DMS53 treated with DMSO at 0.1 percent for 48 hours (cell line): ENCODE data around the gene ZNF281.
"Not testable (repeated sequence)": the region's sequence is repeated elsewhere in the genome, so short reads cannot be mapped to it uniquely, and the experiment has no call there.

Experiments
- DNase-seq: peaks from one replicate; lab custom pipeline; 2025; ENCODE audit not compliant: unreplicated experiment; lab: John Stamatoyannopoulos, UW

ZNF281 gene

DNA sequence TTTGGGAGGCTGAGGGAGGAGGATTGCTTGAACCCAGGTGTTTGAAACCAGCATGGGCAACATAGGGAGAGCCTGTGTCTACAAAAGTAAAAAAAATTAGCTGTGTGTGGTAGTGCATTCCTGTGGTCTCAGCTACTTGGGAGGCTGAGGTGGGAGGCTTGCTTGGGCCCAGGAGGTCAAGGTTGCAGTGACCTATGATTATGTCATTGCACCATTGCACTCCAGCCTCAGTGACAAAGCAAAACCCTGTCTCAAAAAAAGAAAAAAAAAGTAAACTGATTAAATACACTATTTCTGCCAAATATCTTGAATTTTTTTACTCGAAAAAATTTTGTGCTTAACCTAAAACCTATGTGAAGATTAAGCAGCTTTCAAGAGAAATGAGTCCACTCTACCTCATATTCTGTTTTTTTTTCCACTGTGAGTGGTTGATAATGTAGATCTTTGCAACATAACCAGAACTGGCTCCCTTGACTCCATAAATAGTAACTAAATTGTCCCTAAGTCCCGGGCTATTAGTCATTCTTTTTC is 19.4 kb upstream of the ZNF281 start:
- DNase-seq, result no peak

DNA sequence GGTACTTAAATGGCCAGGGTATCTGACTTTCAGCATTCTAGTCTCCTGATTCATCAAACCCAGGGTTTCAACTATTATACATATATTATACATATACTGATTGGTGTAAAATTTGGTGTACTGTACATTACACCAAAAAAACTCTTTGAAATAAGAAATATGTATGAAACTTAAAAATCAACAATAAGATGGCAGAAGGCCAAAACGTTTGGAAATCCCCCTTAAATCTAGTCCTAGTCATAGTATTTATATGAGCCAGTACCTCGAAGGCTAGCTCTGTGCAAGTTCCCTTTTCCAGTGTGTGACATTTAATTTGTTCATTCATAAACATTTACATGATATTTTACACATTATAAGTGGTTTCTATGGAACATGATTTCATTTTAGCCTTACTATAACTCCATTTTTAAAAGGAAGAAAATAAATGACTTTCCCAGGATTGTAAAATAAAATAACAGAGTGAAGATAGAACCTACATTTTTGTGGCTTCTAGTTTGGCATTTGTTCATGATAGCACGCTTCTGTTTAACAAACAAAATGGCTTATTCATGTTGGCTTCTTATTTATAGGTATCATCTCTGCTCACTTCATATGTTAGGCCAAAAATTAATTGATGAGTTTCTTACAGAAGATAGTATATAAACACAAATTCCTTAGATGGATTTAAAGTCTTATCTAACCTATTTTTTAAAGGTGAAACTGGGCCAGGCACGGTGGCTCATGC is 18.8 kb upstream of the ZNF281 start:
- no peak for DNase-seq

DNA sequence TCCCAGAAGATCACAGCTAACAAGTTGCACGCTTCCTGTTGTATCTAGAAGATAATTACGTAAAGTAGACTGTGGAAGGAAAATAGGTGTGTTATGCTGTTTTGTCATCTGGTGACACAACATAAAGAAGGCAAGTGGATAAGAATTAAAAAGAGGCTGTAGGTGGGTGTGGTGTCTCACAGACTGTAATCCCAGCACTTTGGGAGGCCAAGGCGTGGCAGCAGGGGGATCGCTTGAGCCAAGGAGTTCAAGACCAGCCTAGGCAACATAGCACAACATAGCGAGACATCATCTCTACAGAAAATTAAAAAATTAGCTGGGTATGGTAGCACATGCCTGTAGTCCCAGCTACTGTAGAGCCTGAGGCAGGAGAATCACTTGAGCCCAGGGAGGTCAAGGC is 17.9 kb upstream of the ZNF281 start:
- no peak for DNase-seq

DNA sequence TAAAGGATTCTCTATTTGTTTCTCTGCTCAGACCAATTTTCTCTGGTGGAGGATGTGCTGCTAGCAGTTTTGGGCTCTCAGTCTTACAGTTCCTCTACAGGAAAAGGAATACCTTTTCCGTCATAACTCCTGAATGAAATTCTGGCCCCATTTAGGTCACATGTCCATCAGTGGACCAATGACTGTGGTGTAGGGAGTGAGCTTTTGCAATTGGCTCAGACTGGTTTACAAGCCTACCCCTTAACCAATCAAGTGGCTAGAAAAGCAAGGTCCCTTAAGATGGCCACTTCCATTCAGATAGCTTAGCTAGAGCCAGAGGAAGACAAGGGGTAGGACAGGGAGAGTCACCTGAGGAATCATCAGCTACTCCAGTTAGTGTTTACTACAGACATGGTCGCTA is 16.4 kb upstream of the ZNF281 start:
- no peak for DNase-seq

DNA sequence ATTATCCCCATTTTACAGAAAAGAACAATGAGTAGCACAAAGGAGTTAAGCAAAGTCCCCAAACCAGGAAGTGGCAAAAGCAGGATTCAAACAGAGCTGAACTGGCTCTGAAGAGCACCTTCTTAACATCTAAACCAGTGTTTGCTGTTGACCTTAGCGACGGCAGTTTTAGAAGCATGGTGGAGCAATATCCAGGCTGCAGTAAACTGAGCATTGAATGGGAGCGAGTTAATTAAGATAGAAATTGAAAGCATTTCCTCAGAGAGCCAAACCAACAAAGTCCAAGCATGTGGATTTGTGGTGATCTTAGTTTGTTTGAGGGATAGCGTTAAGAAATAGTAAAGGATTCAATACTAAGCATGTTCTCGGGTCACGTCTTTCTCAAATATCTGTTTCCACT is 13.4 kb upstream of the ZNF281 start:
- no peak for DNase-seq

DNA sequence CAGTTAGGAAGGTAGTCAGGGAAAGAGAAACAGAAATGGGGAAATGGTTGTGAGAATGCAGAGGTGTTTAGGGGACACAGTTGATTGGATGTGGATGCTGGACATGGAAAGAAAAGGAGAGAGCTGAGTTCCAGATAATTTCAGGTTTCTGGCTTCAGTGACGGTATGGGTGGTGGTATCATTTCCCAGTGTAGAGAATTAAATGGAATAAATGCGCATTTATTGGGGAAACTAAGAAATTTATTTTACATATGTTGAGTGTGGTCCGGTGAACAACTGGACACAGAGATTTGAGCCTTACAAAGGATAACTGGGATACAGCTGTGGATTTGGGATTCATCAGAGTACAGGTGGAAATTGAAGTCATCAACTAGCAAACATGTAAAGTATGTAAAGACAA is 12.4 kb upstream of the ZNF281 start:
- DNase-seq, result no peak

DNA sequence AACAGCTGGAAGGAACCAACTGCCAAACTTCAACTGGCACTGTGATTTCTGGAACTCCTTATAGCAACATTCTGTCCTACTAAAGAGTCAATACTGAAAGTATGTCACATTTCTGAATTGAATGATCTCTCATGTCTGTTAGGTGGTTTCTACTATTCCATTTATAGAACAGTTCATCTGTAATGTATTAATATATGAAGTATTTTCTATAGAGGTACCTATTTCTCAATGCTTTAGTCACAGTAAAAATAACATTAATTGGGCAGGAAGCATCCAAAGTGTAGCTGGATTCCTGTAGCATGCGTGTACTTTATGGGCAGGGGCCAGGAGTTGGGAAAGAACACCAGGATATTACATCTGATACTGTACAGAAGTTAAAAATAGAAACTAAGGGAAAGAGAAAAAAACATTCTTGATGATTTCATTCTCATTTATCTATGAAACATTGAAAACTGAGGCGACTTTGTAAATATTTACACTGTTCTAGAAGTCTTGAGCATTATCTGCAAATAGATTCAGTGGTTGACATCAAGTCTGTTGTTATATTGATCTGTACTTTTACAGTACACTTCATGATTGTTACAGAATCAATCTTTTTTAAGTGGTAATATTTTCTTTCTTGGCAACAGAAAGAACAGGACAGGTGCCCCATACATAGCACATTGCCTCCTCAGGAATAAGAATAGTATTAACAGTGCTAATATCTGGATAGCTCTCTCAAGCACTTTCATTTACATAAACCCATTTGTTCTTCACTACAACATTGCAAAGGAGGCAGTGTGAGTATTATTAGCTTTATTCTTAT is 6.2 kb upstream of the ZNF281 start:
- DNase-seq, result peak; percentile 85

DNA sequence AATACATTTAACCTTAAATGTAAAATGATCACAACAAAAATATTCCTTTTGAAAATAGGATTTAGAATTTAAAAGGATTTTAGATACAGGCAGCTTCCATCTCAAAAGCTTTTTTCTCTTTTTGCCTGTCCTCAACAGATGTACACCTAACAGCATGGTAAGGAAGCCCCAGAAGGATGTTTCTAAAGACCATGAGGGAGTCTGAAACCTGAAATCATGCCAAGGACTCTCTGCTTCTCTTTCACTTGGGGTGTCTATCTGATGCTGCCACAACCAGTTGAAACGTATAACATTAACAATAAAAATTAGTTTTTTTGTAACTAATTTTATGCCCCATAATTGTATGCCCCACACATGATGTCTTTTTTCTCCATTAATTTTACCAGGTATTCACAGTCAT is 5.4 kb upstream of the ZNF281 start:
- no peak for DNase-seq

DNA sequence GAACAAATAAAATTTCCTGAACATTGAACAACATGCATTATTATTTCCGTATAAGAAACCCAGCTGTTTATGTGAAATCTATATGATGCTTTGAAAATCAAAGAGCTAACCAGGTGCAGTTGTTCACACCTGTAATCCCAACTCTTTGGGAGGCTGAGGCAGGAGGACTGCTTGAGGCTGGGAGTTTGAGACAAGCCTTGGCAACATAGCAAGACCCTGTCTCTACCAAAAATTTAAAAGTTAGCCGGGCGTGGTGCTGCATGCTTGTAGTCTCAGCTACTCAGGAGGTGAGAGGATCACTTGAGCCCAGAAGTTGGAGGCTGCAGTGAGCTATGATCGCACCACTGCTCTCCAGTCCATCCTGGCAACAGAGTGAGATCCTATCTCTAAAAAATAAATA is 4.8 kb upstream of the ZNF281 start:
- DNase-seq, result no peak

DNA sequence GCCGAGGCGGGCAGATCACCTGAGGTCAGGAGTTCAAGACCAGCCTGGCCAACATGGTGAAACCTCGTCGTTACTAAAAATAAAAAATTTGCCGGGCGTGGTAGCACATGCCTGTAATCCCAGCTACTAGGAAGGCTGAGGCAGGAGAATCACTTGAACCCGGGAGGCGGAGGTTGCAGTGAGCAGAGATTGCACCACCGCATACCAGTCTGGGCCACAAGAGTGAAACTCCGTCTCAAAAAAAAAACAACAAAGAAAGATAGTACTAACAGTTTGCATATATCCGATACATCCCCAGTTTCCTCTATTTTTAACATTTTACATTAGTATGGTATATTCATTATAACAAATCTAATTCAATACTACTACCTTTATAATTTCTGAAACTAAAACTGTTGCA is 3.9 kb upstream of the ZNF281 start:
- not testable (repeated sequence) for DNase-seq

DNA sequence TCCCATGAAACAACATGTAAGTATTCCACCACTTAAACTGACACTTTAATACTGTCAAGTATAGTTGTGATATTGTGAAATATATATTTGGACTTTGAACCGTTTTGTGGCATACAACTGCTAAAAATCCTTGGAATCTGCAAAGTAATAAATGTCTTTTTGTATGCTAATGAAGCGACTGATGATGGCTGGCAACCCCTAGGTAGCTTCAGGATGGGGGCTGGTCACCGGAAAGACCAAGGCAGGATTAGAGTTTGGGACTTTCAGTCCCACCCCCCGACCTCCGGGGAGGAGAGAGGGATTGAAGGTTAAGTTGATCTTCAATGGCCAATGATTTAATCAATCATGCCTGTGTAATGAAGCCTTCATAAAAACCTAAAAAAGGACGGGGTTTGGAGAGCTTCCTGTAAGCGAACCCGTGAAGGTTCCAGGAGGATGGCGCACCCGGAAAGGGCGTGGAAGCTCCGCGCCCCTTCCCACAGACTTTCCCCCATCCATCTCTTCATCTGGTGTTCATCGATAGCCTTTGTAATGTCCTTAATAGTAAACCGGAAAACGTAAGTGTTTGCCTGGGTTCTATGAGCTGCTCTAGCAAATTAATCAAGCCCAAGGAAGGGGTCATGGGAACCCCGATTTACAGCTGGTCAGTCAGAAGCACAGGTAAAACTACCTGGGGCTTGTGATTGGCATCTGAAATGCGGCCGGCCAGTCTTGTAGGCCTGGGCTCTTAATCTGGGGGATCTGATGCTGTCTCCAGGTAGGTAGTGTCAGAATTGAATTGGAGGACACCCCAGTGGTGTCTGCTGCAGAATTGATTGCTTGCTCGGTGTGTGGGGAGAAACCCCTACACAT is 1.8 kb upstream of the ZNF281 start:
- DNase-seq, result no peak

DNA sequence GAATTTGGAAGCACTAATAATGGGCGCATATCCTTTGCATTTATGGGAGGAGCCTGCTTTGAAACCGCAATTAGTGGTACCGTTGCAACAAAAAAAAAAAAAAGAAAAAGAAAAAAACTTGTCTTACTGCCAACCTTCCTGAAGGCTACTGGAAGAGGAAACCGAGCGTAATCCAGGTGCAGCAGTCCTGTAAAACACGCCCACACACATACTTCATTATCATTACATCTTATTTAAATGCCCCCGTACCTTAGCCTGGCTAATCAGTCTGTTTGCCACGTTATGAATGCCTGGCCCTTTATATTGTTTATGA is 686 bp upstream of the ZNF281 start:
- peak; percentile 89 for DNase-seq

DNA sequence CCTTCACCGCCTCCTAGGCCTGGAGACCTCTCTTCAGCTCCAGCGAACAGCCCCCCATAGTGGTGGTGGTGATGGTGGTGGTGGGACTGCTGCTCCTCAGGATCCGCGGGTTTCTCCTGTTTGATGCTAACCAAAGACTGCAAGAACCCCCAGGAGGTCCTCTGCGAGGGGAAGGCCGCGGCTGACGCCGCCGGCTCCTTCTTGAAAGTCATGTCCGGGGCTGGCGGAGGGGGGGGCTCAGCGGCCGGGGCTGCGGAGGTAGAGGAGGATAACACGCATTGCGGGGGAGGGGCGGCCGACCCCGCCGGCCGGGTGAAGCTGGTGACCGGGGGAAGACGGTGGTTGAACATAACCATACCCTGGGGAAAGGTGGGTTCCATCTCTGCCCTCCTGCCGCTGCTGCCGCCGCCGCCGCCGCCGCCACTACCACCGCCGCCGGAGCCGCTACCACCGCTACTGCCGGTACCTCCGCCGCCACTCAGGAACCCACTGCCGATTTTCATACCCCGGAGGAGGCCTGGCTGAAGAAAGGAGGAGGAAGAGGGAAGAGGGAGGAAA is 554 bp downstream of the ZNF281 start:
- DNase-seq, result peak; percentile 32

DNA sequence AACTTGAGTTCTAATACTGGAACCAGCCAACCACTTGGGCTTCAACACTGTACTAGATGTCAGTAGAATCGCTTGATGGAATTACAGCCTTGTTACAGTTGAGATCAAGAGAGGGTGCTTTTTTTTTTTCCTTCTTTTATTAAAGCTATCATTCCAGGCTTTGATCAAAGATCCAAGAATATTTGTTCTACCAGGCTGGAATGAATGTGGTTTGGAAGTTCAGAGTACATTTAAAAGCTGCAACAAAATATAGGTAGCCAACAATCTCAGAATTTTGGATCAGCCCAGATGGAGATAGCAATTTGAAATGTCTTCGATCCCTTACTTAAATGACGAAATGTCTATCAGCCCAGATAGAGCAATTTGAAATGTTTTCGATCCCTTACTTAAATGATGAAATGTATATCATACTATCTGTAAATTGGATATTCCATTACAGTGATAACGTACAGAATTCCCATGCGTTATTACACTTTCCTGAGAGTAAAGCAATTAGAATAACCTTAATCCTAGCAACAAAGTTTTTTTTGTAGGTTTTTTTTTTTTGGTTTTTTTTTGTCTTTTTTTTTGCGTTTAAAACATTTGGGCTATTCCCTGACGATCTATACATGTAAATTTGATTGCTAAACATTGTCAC is 3.6 kb downstream of the ZNF281 start:
- no peak for DNase-seq

DNA sequence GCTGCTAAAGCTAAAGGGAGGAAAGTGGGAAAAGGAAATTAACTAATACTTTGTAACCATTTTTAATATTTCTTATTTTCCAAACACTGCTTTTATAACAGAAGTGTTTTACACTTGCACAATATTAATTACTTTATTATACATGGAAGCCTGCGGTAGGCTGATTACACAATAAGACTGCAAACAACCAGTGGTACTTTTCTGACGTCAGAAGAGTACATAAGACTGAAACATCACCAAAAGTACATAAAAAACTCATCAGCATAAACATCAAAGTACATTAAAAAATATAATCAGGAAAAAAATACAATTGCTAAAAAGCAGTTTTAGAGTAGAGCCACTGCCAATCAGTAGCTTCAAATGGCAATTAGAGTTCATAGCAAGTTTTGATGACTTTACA is 4.6 kb downstream of the ZNF281 start:
- DNase-seq, result no peak

DNA sequence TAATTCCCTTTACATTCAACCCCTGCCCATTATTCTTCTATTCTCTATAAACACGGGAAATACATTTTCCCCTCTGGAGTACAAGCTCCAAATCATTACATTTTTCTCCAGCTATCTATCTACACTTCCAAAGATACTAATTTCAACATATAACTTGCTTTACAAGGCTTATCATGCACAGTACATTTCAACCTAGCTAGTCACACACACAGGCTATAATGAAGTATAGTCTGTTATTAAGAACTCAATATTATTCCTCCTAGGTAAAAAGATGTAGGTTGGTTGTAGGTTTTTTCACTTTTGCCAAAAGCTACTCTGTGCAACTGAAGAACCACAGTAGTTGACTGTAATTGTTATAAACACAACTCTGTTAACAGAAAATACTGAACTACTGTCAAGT is 8.1 kb downstream of the ZNF281 start:
- DNase-seq, result no peak

DNA sequence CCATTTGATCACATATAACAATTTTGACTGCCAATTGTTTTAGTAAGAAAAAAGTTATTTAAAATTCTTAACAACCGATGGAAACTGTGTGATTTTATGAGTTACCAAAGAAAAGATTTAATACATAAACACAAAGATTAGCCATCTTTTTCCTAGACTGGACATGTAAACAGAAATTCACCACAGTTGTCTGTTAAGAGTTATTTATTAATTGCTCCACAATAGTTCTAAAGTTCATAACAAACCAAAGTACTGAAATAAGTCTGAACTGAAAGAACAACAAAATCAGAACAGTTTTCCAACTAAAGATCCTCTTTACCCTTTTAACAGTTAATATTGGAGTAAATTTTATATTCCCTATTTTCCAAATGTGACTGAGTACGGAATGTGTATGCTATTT is 8.6 kb downstream of the ZNF281 start:
- no peak for DNase-seq

DNA sequence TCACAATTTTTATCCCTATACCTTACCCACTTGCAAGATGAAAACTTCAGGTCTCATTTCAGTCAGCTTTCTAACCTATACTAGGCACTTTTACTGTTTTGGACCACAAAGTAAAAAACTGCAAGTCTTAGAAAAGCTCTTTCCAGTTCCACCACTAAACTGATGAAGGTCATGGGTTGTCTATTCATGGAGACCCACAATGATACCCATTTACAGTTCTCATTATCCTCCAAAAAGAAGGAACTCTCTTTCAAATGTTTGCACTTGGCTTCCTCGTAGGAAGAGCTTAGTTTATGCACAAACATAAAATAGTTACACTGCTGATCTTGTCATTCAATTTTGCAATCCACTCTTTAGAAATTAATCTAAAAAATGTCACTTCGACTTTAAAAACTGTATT is 9.3 kb downstream of the ZNF281 start:
- DNase-seq, result no peak

DNA sequence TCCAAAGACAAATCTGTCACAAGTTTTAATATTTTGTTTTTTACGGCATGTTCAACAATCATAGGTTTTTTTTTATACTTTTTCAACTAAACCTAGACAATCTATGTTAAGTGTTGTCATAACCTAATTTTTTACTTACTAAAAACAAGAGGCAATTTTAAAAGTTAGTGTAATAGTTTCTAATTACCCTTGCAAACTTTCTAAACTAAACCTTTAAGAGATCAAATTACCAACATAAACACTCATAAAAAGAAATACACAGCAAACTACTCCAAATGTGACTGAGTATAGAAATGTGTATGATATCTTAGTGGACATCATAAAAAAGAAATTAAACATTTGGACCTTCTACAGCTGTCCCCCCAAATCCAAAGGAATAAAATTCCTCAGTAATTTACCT is 10.0 kb downstream of the ZNF281 start:
- DNase-seq, result no peak

DNA sequence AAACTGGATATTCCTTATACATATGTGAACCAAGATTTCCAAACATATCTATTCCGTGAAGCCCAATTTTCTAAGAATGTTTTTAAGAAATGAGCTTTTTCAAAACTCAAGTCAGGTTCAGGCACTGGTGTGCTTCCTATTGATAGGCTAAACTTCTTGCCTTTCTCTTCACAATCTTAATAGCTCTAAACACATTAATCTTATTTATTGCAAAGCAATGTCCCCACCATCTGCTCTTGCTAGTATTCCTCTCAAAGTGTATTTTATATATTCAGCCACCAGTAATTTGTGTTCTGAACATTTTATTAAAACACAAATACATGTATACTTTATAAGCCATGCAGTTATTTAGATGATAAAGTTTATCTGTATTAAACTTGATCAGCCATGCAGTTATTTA is 11.5 kb downstream of the ZNF281 start:
- no peak for DNase-seq

DNA sequence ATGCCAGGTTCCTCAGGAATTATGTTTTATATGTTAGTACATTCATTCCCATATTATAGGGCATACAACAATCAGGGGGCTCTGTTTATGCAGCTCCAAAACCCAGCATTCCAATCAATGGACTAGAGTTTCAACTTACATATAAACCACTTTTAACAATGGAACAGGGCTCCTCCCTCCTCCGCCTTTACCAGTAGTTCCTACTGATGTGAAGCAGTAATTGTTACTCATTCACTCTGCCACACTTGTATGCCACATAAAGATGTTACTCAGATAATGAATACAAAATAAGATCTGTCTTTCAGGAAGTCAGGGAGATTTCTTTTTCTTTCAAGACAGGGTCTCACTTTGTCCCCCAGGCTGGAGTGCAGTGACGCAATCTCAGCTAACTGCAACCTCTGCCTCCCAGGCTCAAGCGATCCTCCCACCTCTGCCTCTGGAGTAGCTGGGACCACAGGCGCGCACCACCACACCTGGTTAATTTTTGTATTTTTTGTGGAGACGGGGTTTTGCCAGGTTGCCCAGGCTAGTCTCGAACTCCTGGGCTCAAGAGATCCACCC is 17.1 kb downstream of the ZNF281 start:
- DNase-seq, result no peak
